Upper lobe of right lung (tissue), 1 donor: ENCODE results near the gene FDX2. TPM values are rescaled to one million over a fixed set of nuclear protein-coding genes. Genes with fewer than 3 reads are reported as not detected.
A peak's percentile ranks its signal among the peaks of the same experiment; 100 is the strongest.

Experiments used
- ATAC-seq: fragments of 200-7000 bp; cut with Tn5 transposase; one replicate; pipeline ENCODE4 v1.9.1; 2020; ENCODE audit warnings: mild to moderate bottlenecking, moderate library complexity
- DNase-seq: peaks from one replicate; pipeline ENCODE4 v3.0.0-alpha.2; 2020
- H3K27ac ChIP-seq: fragments of 200-600 bp; one replicate; pipeline ENCODE4 v1.8.0; 2022
- H3K27me3 ChIP-seq: fragments of 200-600 bp; one replicate; pipeline ENCODE4 v1.8.0; 2022; ENCODE audit warnings: mild to moderate bottlenecking
- H3K36me3 ChIP-seq: fragments of 200-600 bp; one replicate; pipeline ENCODE4 v1.8.0; 2022
- H3K4me1 ChIP-seq: fragments of 200-600 bp; one replicate; pipeline ENCODE4 v1.8.0; 2022
- H3K4me3 ChIP-seq: fragments of 200-600 bp; one replicate; pipeline ENCODE4 v1.8.0; 2022; ENCODE audit warnings: mild to moderate bottlenecking
- H3K9me3 ChIP-seq: fragments of 200-600 bp; one replicate; pipeline ENCODE4 v1.8.0; 2022
- intact Hi-C: fragments of 100-400 bp; cut with DNase I; formaldehyde crosslinking; loops from one replicate; pipeline ENCODE4 v1.11.0; 2022
- total RNA-seq: library from RNA; stranded (reverse); fragmentation: NEBNext Ultra II Directional; extraction: Animal tissue kit (Norgen Biotek cat#: 25700); gene quantifications from one replicate; pipeline ENCODE4 v1.2.1, GENCODE V29; 2021
- TF ChIP-seq, protein P1 (sequence below): fragments of 200-600 bp; IDR thresholded peaks from one replicate; pipeline ENCODE4 v1.8.0; 2022; ENCODE audit warnings: antibody characterized with exemption
- donor health status: DM: no; HTN: yes; CAD: no; lungs with severe emphysema.

FDX2 gene
- total RNA-seq, 1 donor from 2014 or later = 19.2 TPM

DNA sequence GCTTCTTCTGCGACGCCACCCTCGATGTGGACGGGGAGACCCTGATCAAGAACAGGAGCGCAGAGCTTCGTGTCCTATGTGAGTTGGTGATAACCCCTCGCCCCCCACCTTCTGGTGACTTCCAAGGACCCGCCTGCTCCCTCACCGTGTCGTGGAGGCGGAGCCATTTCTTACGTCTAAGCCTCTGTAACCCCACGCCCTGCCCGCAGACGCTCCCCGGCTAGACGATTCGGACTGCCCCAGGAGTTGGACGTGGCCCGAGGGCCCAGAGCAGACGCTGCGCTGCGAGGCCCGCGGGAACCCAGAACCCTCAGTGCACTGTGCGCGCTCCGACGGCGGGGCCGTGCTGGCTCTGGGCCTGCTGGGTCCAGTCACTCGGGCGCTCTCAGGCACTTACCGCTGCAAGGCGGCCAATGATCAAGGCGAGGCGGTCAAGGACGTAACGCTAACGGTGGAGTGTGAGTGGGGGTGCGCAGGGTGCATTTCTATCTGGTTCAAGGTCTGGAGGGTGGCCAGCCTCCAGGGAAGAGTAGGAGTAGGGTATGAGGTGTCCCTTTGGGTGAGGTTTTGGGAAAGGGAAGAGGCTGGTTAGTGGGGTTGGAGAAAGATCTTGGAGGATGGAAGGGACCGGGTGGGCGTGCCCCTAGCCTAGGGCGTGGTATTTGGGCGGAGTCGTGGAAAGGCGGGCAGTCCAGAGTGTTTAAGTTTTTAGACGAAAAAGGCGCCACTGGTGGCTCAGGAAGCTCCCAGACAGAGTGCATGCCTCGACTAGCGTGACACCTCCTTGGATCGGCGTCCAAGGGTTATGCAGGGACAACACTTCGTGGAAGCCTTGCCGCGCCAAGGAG lies 22.8 kb downstream of the FDX2 start:
- Histone ChIP-seq H3K27ac (no peak overlapping the region), H3K36me3 (no peaks in the 10 kb centered on the region), H3K4me1 (peaks cover 56% of the 10 kb centered on the region), H3K4me3 (peak overlapping the region; percentile 58), H3K27me3 (peaks cover 42% of the 10 kb centered on the region), H3K9me3 (no peaks in the 10 kb centered on the region)
- TF ChIP-seq, protein P1, sequence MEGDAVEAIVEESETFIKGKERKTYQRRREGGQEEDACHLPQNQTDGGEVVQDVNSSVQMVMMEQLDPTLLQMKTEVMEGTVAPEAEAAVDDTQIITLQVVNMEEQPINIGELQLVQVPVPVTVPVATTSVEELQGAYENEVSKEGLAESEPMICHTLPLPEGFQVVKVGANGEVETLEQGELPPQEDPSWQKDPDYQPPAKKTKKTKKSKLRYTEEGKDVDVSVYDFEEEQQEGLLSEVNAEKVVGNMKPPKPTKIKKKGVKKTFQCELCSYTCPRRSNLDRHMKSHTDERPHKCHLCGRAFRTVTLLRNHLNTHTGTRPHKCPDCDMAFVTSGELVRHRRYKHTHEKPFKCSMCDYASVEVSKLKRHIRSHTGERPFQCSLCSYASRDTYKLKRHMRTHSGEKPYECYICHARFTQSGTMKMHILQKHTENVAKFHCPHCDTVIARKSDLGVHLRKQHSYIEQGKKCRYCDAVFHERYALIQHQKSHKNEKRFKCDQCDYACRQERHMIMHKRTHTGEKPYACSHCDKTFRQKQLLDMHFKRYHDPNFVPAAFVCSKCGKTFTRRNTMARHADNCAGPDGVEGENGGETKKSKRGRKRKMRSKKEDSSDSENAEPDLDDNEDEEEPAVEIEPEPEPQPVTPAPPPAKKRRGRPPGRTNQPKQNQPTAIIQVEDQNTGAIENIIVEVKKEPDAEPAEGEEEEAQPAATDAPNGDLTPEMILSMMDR = no peak
- no peak for ATAC-seq
- intact Hi-C loops = no loop called here
- DNase-seq = no peak

DNA sequence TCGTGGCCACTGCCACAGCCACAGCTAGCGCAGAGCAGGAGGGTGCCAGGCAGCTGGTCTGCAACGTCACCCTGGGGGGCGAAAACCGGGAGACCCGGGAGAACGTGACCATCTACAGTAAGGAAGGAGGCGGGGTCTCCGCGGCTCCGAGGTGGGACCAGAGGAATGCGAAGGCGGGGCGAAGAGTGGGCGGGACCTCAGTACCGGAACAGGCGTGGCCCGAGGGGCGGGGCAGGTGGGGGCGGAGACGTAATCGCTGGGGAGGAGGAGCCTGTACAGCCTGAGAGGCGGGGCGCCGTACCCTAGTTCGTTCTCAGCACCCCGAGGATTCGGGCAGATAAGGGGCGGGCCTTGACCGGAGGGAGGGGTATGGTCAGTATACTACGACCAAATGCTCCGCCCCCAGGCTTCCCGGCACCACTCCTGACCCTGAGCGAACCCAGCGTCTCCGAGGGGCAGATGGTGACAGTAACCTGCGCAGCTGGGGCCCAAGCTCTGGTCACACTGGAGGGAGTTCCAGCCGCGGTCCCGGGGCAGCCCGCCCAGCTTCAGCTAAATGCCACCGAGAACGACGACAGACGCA lies 23.5 kb downstream of the FDX2 start:
- Histone ChIP-seq H3K4me1 (peaks cover 63% of the 10 kb centered on the region), H3K27me3 (peaks cover 42% of the 10 kb centered on the region), H3K36me3 (no peaks in the 10 kb centered on the region), H3K4me3 (peak overlapping the region; percentile 58), H3K27ac (peak overlapping the region; percentile 60), H3K9me3 (no peaks in the 10 kb centered on the region)
- peak; percentile 96 for DNase-seq
- intact Hi-C loops = no loop called here
- TF ChIP-seq, protein P1 = no peak
- ATAC-seq = peak; percentile 82

DNA sequence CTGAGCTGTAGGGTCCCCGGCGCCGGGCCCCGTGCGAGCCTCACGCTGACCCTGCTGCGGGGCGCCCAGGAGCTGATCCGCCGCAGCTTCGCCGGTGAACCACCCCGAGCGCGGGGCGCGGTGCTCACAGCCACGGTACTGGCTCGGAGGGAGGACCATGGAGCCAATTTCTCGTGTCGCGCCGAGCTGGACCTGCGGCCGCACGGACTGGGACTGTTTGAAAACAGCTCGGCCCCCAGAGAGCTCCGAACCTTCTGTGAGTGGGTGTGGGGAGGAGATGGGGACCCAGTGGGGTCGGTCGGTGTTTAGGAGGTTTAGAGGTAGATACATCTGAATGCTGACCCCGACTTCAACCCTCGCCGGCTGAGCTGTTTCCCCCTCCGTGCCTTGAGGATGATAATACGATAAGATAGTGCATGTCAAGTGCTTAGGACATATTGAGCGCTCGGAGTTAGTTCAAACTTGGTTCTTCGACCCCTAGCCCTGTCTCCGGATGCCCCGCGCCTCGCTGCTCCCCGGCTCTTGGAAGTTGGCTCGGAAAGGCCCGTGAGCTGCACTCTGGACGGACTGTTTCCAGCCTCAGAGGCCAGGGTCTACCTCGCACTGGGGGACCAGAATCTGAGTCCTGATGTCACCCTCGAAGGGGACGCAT lies 24.1 kb downstream of the FDX2 start:
- Histone ChIP-seq H3K36me3 (no peaks in the 10 kb centered on the region), H3K9me3 (no peaks in the 10 kb centered on the region), H3K27ac (peak overlapping the region; percentile 60), H3K4me1 (peaks cover 69% of the 10 kb centered on the region), H3K27me3 (peaks cover 42% of the 10 kb centered on the region), H3K4me3 (peak overlapping the region; percentile 58)
- TF ChIP-seq, protein P1 = no peak
- no peak for DNase-seq
- ATAC-seq = no peak
- intact Hi-C loops = no loop called here

DNA sequence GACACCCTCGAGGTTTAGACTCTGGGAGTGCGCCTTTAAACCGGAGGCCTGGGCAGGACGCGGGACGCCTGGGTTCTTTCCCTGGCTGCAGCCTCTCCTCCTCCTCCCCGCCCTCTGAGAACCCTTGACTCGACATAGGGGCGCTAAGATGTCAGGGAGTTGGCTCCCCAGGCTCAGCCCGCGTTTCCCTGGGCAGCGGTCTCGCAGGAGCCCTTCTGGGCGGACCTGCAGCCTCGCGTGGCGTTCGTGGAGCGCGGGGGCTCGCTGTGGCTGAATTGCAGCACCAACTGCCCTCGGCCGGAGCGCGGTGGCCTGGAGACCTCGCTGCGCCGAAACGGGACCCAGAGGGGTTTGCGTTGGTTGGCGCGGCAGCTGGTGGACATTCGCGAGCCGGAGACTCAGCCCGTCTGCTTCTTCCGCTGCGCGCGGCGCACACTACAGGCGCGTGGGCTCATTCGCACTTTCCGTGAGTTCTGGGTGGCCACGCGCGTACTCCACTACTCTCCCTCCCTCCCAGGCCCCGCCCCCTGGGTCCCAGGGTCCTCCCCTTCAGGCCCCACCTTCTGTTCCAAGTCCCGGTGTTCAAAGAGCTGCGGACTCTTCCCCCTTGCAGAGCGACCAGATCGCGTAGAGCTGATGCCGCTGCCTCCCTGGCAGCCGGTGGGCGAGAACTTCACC lies 24.8 kb downstream of the FDX2 start:
- peak overlapping the region; percentile 60 for H3K27ac ChIP-seq
- H3K36me3 ChIP-seq = peaks cover 2% of the 10 kb centered on the region
- H3K4me3 ChIP-seq = peak overlapping the region; percentile 58
- intact Hi-C loops = no loop called here
- TF ChIP-seq, protein P1 = no peak
- peaks cover 42% of the 10 kb centered on the region for H3K27me3 ChIP-seq
- peaks cover 76% of the 10 kb centered on the region for H3K4me1 ChIP-seq
- DNase-seq (peak; percentile 92), ATAC-seq (peak; percentile 49)
- H3K9me3 ChIP-seq = no peaks in the 10 kb centered on the region

DNA sequence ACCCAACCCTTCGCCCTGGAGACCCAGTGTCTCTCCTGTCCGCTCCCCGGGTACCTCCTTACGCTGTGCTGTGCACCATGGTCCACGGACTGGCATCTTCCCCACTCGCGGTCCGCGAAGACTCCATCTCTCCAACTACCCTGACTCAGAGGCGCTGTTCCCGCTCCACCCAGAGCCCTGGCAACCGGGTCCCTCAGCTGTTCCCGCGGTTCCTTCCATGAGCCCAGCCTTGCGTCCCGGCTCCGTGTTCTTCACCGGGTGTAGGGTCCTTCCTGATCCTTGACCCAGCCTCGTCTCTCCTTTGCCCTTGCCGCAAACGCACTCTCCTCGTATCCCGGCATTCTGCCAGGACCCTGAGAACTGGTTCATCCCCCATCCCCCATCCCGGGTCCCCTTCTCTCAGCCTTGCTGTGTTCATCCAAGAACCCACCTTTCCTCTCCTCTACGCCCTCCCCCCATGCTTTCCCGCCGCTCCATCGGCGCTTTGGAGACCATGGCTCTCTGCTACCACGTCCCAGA lies 25.4 kb downstream of the FDX2 start:
- H3K4me1 ChIP-seq = peaks cover 77% of the 10 kb centered on the region
- peak overlapping the region; percentile 58 for H3K4me3 ChIP-seq
- DNase-seq (no peak), ATAC-seq (no peak)
- H3K27me3 ChIP-seq = peaks cover 41% of the 10 kb centered on the region
- intact Hi-C loops = no loop called here
- peaks cover 8% of the 10 kb centered on the region for H3K36me3 ChIP-seq
- no peak overlapping the region for H3K27ac ChIP-seq
- TF ChIP-seq, protein P1 = no peak
- H3K9me3 ChIP-seq = no peaks in the 10 kb centered on the region
